ENCODE results near the gene BRCA2. TPM values are rescaled to one million over a fixed set of nuclear protein-coding genes. Genes with fewer than 3 reads are reported as not detected.

Gene BRCA2
- total and polyA plus RNA-seq, 2 donors = 1.5 to 11.0 TPM

GRCh38 chr13:32282096-32282711, 33.1 kb upstream of the BRCA2 start:
- Histone ChIP-seq H3K36me3 (ENCODE audit: control insufficient read depth in 2 of 2, insufficient read depth in 2 of 2, low read length in 1 of 2) (no peaks in the 10 kb centered on the region), H3K9me3 (ENCODE audit: control insufficient read depth in 2 of 2, insufficient read depth in 1 of 2, low read length in 1 of 2) (no peaks in the 10 kb centered on the region), H3K27ac (ENCODE audit: low read depth in 1 of 2, low read length in 1 of 2) (no peak overlapping the region), H3K4me3 (ENCODE audit: low read length in 2 of 2) (no peak overlapping the region), H3K27me3 (ENCODE audit: control insufficient read depth in 2 of 2, insufficient read depth in 1 of 2, low read length in 1 of 2) (no peaks in the 10 kb centered on the region), H3K4me1 (ENCODE audit: control insufficient read depth in 2 of 2, insufficient read depth in 2 of 2, low read length in 2 of 2) (no peaks in the 10 kb centered on the region)
- 98% methylated on average over 2 of the region's 2 CpGs for WGBS
- no peak for DNase-seq (ENCODE audit: low read depth in 6 of 9, low spot score in 9 of 9)

- WGBS = 94% methylated on average over 6 of the region's 6 CpGs
- H3K9me3 ChIP-seq (ENCODE audit: control insufficient read depth in 2 of 2, insufficient read depth in 1 of 2, low read length in 1 of 2) = no peaks in the 10 kb centered on the region
- no peak for DNase-seq (ENCODE audit: low read depth in 6 of 9, low spot score in 9 of 9)
- H3K4me3 ChIP-seq (ENCODE audit: low read length in 2 of 2) = no peak overlapping the region
- H3K27me3 ChIP-seq (ENCODE audit: control insufficient read depth in 2 of 2, insufficient read depth in 1 of 2, low read length in 1 of 2) = no peaks in the 10 kb centered on the region
- no peaks in the 10 kb centered on the region for H3K4me1 ChIP-seq (ENCODE audit: control insufficient read depth in 2 of 2, insufficient read depth in 2 of 2, low read length in 2 of 2)
- H3K27ac ChIP-seq (ENCODE audit: low read depth in 1 of 2, low read length in 1 of 2) = no peak overlapping the region
- H3K36me3 ChIP-seq (ENCODE audit: control insufficient read depth in 2 of 2, insufficient read depth in 2 of 2, low read length in 1 of 2) = no peaks in the 10 kb centered on the region
These were observed 30.2 kb upstream of the BRCA2 start for GRCh38 chr13:32284927-32285632.

- Histone ChIP-seq H3K9me3 (ENCODE audit: control insufficient read depth in 2 of 2, insufficient read depth in 1 of 2, low read length in 1 of 2) (no peaks in the 10 kb centered on the region), H3K4me3 (ENCODE audit: low read length in 2 of 2) (no peak overlapping the region), H3K27me3 (ENCODE audit: control insufficient read depth in 2 of 2, insufficient read depth in 1 of 2, low read length in 1 of 2) (no peaks in the 10 kb centered on the region), H3K4me1 (ENCODE audit: control insufficient read depth in 2 of 2, insufficient read depth in 2 of 2, low read length in 2 of 2) (no peaks in the 10 kb centered on the region), H3K36me3 (ENCODE audit: control insufficient read depth in 2 of 2, insufficient read depth in 2 of 2, low read length in 1 of 2) (no peaks in the 10 kb centered on the region), H3K27ac (ENCODE audit: low read depth in 1 of 2, low read length in 1 of 2) (no peak overlapping the region)
- DNase-seq (ENCODE audit: low read depth in 6 of 9, low spot score in 9 of 9) = no peak
- WGBS = 91% methylated on average over 4 of the region's 4 CpGs
These were observed 29.7 kb upstream of the BRCA2 start for GRCh38 chr13:32285633-32285965.

- DNase-seq (ENCODE audit: low read depth in 6 of 9, low spot score in 9 of 9) = no peak
- Histone ChIP-seq H3K27ac (ENCODE audit: low read depth in 1 of 2, low read length in 1 of 2) (no peak overlapping the region), H3K27me3 (ENCODE audit: control insufficient read depth in 2 of 2, insufficient read depth in 1 of 2, low read length in 1 of 2) (no peaks in the 10 kb centered on the region), H3K9me3 (ENCODE audit: control insufficient read depth in 2 of 2, insufficient read depth in 1 of 2, low read length in 1 of 2) (no peaks in the 10 kb centered on the region), H3K4me1 (ENCODE audit: control insufficient read depth in 2 of 2, insufficient read depth in 2 of 2, low read length in 2 of 2) (peaks cover 0 to 4% of the 10 kb centered on the region in 2 donors), H3K4me3 (ENCODE audit: low read length in 2 of 2) (no peak overlapping the region), H3K36me3 (ENCODE audit: control insufficient read depth in 2 of 2, insufficient read depth in 2 of 2, low read length in 1 of 2) (peaks cover 0 to 6% of the 10 kb centered on the region in 2 donors)
- 7% methylated on average over 2 of the region's 2 CpGs for WGBS
These were observed 18.1 kb upstream of the BRCA2 start for GRCh38 chr13:32297206-32297605.

- Histone ChIP-seq H3K4me1 (ENCODE audit: control insufficient read depth in 2 of 2, insufficient read depth in 2 of 2, low read length in 2 of 2) (peaks cover 0 to 4% of the 10 kb centered on the region in 2 donors), H3K4me3 (ENCODE audit: low read length in 2 of 2) (no peak overlapping the region), H3K36me3 (ENCODE audit: control insufficient read depth in 2 of 2, insufficient read depth in 2 of 2, low read length in 1 of 2) (peaks cover 0 to 6% of the 10 kb centered on the region in 2 donors), H3K27me3 (ENCODE audit: control insufficient read depth in 2 of 2, insufficient read depth in 1 of 2, low read length in 1 of 2) (no peaks in the 10 kb centered on the region), H3K9me3 (ENCODE audit: control insufficient read depth in 2 of 2, insufficient read depth in 1 of 2, low read length in 1 of 2) (no peaks in the 10 kb centered on the region), H3K27ac (ENCODE audit: low read depth in 1 of 2, low read length in 1 of 2) (no peak overlapping the region)
- WGBS = 98% methylated on average over 6 of the region's 6 CpGs
- DNase-seq (ENCODE audit: low read depth in 6 of 9, low spot score in 9 of 9) = no peak
These were observed 16.6 kb upstream of the BRCA2 start for GRCh38 chr13:32298695-32299094.

- no peaks in the 10 kb centered on the region for H3K9me3 ChIP-seq (ENCODE audit: control insufficient read depth in 2 of 2, insufficient read depth in 1 of 2, low read length in 1 of 2)
- no peak overlapping the region for H3K4me3 ChIP-seq (ENCODE audit: low read length in 2 of 2)
- no peak for DNase-seq (ENCODE audit: low read depth in 6 of 9, low spot score in 9 of 9)
- peaks cover 0 to 6% of the 10 kb centered on the region in 2 donors for H3K36me3 ChIP-seq (ENCODE audit: control insufficient read depth in 2 of 2, insufficient read depth in 2 of 2, low read length in 1 of 2)
- H3K27me3 ChIP-seq (ENCODE audit: control insufficient read depth in 2 of 2, insufficient read depth in 1 of 2, low read length in 1 of 2) = no peaks in the 10 kb centered on the region
- 51% methylated on average over 4 of the region's 4 CpGs for WGBS
- no peak overlapping the region for H3K27ac ChIP-seq (ENCODE audit: low read depth in 1 of 2, low read length in 1 of 2)
- H3K4me1 ChIP-seq (ENCODE audit: control insufficient read depth in 2 of 2, insufficient read depth in 2 of 2, low read length in 2 of 2) = peaks cover 0 to 4% of the 10 kb centered on the region in 2 donors
These were observed 15.4 kb upstream of the BRCA2 start for GRCh38 chr13:32299893-32300292.

GRCh38 chr13:32300406-32300805, 14.9 kb upstream of the BRCA2 start:
- no peak for DNase-seq (ENCODE audit: low read depth in 6 of 9, low spot score in 9 of 9)
- H3K27me3 ChIP-seq (ENCODE audit: control insufficient read depth in 2 of 2, insufficient read depth in 1 of 2, low read length in 1 of 2) = no peaks in the 10 kb centered on the region
- WGBS = 20% methylated on average over 8 of the region's 8 CpGs
- peaks cover 0 to 3% of the 10 kb centered on the region in 2 donors for H3K36me3 ChIP-seq (ENCODE audit: control insufficient read depth in 2 of 2, insufficient read depth in 2 of 2, low read length in 1 of 2)
- H3K4me1 ChIP-seq (ENCODE audit: control insufficient read depth in 2 of 2, insufficient read depth in 2 of 2, low read length in 2 of 2) = peaks cover 0 to 4% of the 10 kb centered on the region in 2 donors
- no peak overlapping the region for H3K27ac ChIP-seq (ENCODE audit: low read depth in 1 of 2, low read length in 1 of 2)
- H3K9me3 ChIP-seq (ENCODE audit: control insufficient read depth in 2 of 2, insufficient read depth in 1 of 2, low read length in 1 of 2) = no peaks in the 10 kb centered on the region
- H3K4me3 ChIP-seq (ENCODE audit: low read length in 2 of 2) = no peak overlapping the region

GRCh38 chr13:32300920-32301319, 14.4 kb upstream of the BRCA2 start:
- Histone ChIP-seq H3K9me3 (ENCODE audit: control insufficient read depth in 2 of 2, insufficient read depth in 1 of 2, low read length in 1 of 2) (no peaks in the 10 kb centered on the region), H3K27ac (ENCODE audit: low read depth in 1 of 2, low read length in 1 of 2) (no peak overlapping the region), H3K4me1 (ENCODE audit: control insufficient read depth in 2 of 2, insufficient read depth in 2 of 2, low read length in 2 of 2) (peaks cover 0 to 4% of the 10 kb centered on the region in 2 donors), H3K27me3 (ENCODE audit: control insufficient read depth in 2 of 2, insufficient read depth in 1 of 2, low read length in 1 of 2) (no peaks in the 10 kb centered on the region), H3K36me3 (ENCODE audit: control insufficient read depth in 2 of 2, insufficient read depth in 2 of 2, low read length in 1 of 2) (no peaks in the 10 kb centered on the region), H3K4me3 (ENCODE audit: low read length in 2 of 2) (no peak overlapping the region)
- WGBS = 97% methylated on average over 1 of the region's 1 CpG
- DNase-seq (ENCODE audit: low read depth in 6 of 9, low spot score in 9 of 9) = no peak

- Histone ChIP-seq H3K27ac (ENCODE audit: low read depth in 1 of 2, low read length in 1 of 2) (no peak overlapping the region), H3K27me3 (ENCODE audit: control insufficient read depth in 2 of 2, insufficient read depth in 1 of 2, low read length in 1 of 2) (no peaks in the 10 kb centered on the region), H3K9me3 (ENCODE audit: control insufficient read depth in 2 of 2, insufficient read depth in 1 of 2, low read length in 1 of 2) (no peaks in the 10 kb centered on the region), H3K4me1 (ENCODE audit: control insufficient read depth in 2 of 2, insufficient read depth in 2 of 2, low read length in 2 of 2) (peaks cover 0 to 4% of the 10 kb centered on the region in 2 donors), H3K4me3 (ENCODE audit: low read length in 2 of 2) (no peak overlapping the region), H3K36me3 (ENCODE audit: control insufficient read depth in 2 of 2, insufficient read depth in 2 of 2, low read length in 1 of 2) (no peaks in the 10 kb centered on the region)
- no peak for DNase-seq (ENCODE audit: low read depth in 6 of 9, low spot score in 9 of 9)
- 92% methylated on average over 2 of the region's 2 CpGs for WGBS
These were observed 12.8 kb upstream of the BRCA2 start for GRCh38 chr13:32302461-32302860.

Data from thymus (tissue), 11 donors.